SK-N-SH treated with all-trans-retinoic acid at 6 μM for 48 hours (cell line): ENCODE data around the gene BMPR2.

Experiments
- ATAC-seq: fragments of 200-7000 bp; cut with Tn5 transposase; 3 replicates; pipeline ENCODE4 v1.9.1; 2020; ENCODE audit warnings: mild to moderate bottlenecking, moderate library complexity
- ARNTL ChIP-seq: fragments of 450-650 bp; formaldehyde crosslinking; IDR thresholded peaks from 2 replicates; pipeline ENCODE4 v1.5.0; 2020; ENCODE audit warnings: low read depth, mild to moderate bottlenecking, moderate library complexity, borderline replicate concordance
- BACH2 ChIP-seq: fragments of 250-450 bp; sonication (Bioruptor Pico); IDR thresholded peaks from 2 replicates; pipeline ENCODE4 v1.9.0; 2021; ENCODE audit warnings: mild to moderate bottlenecking, borderline replicate concordance
- CSDC2 ChIP-seq: fragments of 250-450 bp; sonication (Bioruptor Pico); IDR thresholded peaks from 2 replicates; pipeline ENCODE4 v1.5.0; 2020; ENCODE audit warnings: mild to moderate bottlenecking, moderate library complexity
- CSRNP3 ChIP-seq: fragments of 250-450 bp; sonication (Bioruptor Pico); IDR thresholded peaks from 2 replicates; pipeline ENCODE4 v1.5.1; 2021; ENCODE audit warnings: mild to moderate bottlenecking, moderate library complexity
- ESRRG ChIP-seq: fragments of 250-450 bp; sonication (Bioruptor Pico); IDR thresholded peaks from 2 replicates; pipeline ENCODE4 v1.6.1; 2021; ENCODE audit warnings: mild to moderate bottlenecking
- ISL1 ChIP-seq: fragments of 250-450 bp; sonication (Bioruptor Pico); IDR thresholded peaks from 2 replicates; pipeline ENCODE4 v2.1.2; 2022; ENCODE audit warnings: mild to moderate bottlenecking, moderate library complexity
- OSR1 ChIP-seq: fragments of 250-450 bp; sonication (Bioruptor Pico); IDR thresholded peaks from 2 replicates; pipeline ENCODE4 v1.8.0; 2022; ENCODE audit warnings: moderate library complexity, mild to moderate bottlenecking, inconsistent platforms
- PPARA ChIP-seq: fragments of 250-450 bp; sonication (Bioruptor Pico); IDR thresholded peaks from 2 replicates; pipeline ENCODE4 v1.5.0; 2020; ENCODE audit warnings: mild to moderate bottlenecking, borderline replicate concordance
- TCF4 ChIP-seq: fragments of 250-450 bp; sonication (Bioruptor Pico); IDR thresholded peaks from 2 replicates; pipeline ENCODE4 v1.8.0; 2021; ENCODE audit warnings: mild to moderate bottlenecking, moderate library complexity, borderline replicate concordance
- TOX ChIP-seq: fragments of 250-450 bp; sonication (Bioruptor Pico); IDR thresholded peaks from 2 replicates; pipeline ENCODE4 v1.8.0; 2021; ENCODE audit warnings: mild to moderate bottlenecking, moderate library complexity, borderline replicate concordance
- ZC3H10 ChIP-seq: fragments of 250-450 bp; sonication (Bioruptor Pico); IDR thresholded peaks from 2 replicates; pipeline ENCODE4 v1.5.1; 2021; ENCODE audit warnings: mild to moderate bottlenecking, moderate library complexity
- ZFP3 ChIP-seq: fragments of 250-450 bp; sonication (Bioruptor Pico); IDR thresholded peaks from 2 replicates; pipeline ENCODE4 v1.5.0; 2020; ENCODE audit warnings: mild to moderate bottlenecking, moderate library complexity
- ZFP30 ChIP-seq: fragments of 450-650 bp; formaldehyde crosslinking; IDR thresholded peaks from 2 replicates; pipeline ENCODE4 v1.5.0; 2022; ENCODE audit warnings: mild to moderate bottlenecking, moderate library complexity
- ZNF70 ChIP-seq: fragments of 450-650 bp; formaldehyde crosslinking; IDR thresholded peaks from 2 replicates; pipeline ENCODE4 v1.5.0; 2020; ENCODE audit warnings: mild to moderate bottlenecking, moderate library complexity
- ZNF8 ChIP-seq: fragments of 450-650 bp; formaldehyde crosslinking; IDR thresholded peaks from 2 replicates; pipeline ENCODE4 v1.5.0; 2020; ENCODE audit warnings: mild to moderate bottlenecking, moderate library complexity
- TF ChIP-seq, protein P1 (sequence below): fragments of 250-450 bp; sonication (Bioruptor Pico); IDR thresholded peaks from 2 replicates; pipeline ENCODE4 v1.5.1; 2020; ENCODE audit warnings: low read depth, mild to moderate bottlenecking, moderate library complexity
- TF ChIP-seq, protein P2 (sequence below): fragments of 250-450 bp; sonication (Bioruptor Pico); IDR thresholded peaks from 2 replicates; pipeline ENCODE4 v1.5.0; 2020; ENCODE audit warnings: mild to moderate bottlenecking, moderate library complexity
- TF ChIP-seq, protein P3 (sequence below): fragments of 250-450 bp; sonication (Bioruptor Pico); IDR thresholded peaks from 2 replicates; pipeline ENCODE4 v1.8.0; 2021; ENCODE audit warnings: low read depth, mild to moderate bottlenecking, moderate library complexity, borderline replicate concordance
- TF ChIP-seq, protein P4 (sequence below): fragments of 250-450 bp; sonication (Bioruptor Pico); IDR thresholded peaks from 2 replicates; pipeline ENCODE4 v1.8.0; 2020; ENCODE audit warnings: mild to moderate bottlenecking, moderate library complexity, borderline replicate concordance

The BMPR2 gene

GRCh38 chr2:202599105-202599504 lies 223.0 kb downstream of the BMPR2 start:
- no peak for TF ChIP-seq ZNF8 (CRISPR knock-in tag)
- TF ChIP-seq, protein P1, sequence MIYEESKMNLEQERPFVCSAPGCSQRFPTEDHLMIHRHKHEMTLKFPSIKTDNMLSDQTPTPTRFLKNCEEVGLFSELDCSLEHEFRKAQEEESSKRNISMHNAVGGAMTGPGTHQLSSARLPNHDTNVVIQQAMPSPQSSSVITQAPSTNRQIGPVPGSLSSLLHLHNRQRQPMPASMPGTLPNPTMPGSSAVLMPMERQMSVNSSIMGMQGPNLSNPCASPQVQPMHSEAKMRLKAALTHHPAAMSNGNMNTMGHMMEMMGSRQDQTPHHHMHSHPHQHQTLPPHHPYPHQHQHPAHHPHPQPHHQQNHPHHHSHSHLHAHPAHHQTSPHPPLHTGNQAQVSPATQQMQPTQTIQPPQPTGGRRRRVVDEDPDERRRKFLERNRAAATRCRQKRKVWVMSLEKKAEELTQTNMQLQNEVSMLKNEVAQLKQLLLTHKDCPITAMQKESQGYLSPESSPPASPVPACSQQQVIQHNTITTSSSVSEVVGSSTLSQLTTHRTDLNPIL (CRISPR knock-in tag) = no peak
- ATAC-seq = no peak

- no peak for ATAC-seq
- no peak for TF ChIP-seq TCF4 (CRISPR knock-in tag)
- no peak for TF ChIP-seq ARNTL
- no peak for TF ChIP-seq ZFP30
- TF ChIP-seq ZNF70 = no peak
- TF ChIP-seq ISL1 = no peak
- no peak for TF ChIP-seq CSRNP3 (CRISPR knock-in tag)
- no peak for TF ChIP-seq ZC3H10
- no peak for TF ChIP-seq BACH2 (CRISPR knock-in tag)
- TF ChIP-seq, protein P2, sequence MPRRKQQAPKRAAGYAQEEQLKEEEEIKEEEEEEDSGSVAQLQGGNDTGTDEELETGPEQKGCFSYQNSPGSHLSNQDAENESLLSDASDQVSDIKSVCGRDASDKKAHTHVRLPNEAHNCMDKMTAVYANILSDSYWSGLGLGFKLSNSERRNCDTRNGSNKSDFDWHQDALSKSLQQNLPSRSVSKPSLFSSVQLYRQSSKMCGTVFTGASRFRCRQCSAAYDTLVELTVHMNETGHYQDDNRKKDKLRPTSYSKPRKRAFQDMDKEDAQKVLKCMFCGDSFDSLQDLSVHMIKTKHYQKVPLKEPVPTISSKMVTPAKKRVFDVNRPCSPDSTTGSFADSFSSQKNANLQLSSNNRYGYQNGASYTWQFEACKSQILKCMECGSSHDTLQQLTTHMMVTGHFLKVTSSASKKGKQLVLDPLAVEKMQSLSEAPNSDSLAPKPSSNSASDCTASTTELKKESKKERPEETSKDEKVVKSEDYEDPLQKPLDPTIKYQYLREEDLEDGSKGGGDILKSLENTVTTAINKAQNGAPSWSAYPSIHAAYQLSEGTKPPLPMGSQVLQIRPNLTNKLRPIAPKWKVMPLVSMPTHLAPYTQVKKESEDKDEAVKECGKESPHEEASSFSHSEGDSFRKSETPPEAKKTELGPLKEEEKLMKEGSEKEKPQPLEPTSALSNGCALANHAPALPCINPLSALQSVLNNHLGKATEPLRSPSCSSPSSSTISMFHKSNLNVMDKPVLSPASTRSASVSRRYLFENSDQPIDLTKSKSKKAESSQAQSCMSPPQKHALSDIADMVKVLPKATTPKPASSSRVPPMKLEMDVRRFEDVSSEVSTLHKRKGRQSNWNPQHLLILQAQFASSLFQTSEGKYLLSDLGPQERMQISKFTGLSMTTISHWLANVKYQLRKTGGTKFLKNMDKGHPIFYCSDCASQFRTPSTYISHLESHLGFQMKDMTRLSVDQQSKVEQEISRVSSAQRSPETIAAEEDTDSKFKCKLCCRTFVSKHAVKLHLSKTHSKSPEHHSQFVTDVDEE (CRISPR knock-in tag) = no peak
Measured at GRCh38 chr2:202599911-202600310, 223.8 kb downstream of the BMPR2 start.

DNA sequence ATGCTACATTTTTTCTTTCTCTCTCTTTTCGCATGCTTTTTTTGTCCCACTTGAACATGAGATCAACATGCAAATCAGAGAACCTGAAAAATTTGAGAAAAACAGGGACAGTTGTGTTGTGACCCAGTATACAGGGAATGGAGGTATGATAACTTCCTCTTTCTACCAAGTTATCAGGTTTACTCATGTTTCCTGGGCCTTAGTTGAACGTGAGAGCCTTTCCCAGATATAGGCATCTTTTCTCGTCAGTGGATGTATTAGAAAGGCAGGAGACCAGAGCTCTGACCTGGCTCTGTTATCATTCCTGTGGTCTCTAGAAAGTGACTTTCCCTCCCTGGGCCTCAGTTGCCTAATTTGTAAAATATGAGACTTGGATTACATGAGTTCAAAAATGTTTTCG lies 228.6 kb downstream of the BMPR2 start:
- TF ChIP-seq BACH2 (CRISPR knock-in tag) (no peak), ISL1 (no peak), TCF4 (CRISPR knock-in tag) (no peak), OSR1 (CRISPR knock-in tag) (no peak), CSDC2 (CRISPR knock-in tag) (no peak), ZFP3 (no peak), ZC3H10 (no peak), ZFP30 (no peak), PPARA (CRISPR knock-in tag) (no peak), TOX (CRISPR knock-in tag) (no peak), ARNTL (no peak), ESRRG (no peak)
- TF ChIP-seq, protein P2 (CRISPR knock-in tag) = no peak
- TF ChIP-seq, protein P3, sequence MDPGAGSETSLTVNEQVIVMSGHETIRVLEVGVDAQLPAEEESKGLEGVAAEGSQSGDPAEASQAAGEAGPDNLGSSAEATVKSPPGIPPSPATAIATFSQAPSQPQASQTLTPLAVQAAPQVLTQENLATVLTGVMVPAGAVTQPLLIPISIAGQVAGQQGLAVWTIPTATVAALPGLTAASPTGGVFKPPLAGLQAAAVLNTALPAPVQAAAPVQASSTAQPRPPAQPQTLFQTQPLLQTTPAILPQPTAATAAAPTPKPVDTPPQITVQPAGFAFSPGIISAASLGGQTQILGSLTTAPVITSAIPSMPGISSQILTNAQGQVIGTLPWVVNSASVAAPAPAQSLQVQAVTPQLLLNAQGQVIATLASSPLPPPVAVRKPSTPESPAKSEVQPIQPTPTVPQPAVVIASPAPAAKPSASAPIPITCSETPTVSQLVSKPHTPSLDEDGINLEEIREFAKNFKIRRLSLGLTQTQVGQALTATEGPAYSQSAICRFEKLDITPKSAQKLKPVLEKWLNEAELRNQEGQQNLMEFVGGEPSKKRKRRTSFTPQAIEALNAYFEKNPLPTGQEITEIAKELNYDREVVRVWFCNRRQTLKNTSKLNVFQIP (CRISPR knock-in tag) = no peak
- TF ChIP-seq, protein P4, sequence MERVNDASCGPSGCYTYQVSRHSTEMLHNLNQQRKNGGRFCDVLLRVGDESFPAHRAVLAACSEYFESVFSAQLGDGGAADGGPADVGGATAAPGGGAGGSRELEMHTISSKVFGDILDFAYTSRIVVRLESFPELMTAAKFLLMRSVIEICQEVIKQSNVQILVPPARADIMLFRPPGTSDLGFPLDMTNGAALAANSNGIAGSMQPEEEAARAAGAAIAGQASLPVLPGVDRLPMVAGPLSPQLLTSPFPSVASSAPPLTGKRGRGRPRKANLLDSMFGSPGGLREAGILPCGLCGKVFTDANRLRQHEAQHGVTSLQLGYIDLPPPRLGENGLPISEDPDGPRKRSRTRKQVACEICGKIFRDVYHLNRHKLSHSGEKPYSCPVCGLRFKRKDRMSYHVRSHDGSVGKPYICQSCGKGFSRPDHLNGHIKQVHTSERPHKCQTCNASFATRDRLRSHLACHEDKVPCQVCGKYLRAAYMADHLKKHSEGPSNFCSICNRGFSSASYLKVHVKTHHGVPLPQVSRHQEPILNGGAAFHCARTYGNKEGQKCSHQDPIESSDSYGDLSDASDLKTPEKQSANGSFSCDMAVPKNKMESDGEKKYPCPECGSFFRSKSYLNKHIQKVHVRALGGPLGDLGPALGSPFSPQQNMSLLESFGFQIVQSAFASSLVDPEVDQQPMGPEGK (CRISPR knock-in tag) = no peak
- ATAC-seq = no peak
